Epithelial cell of proximal tubule (primary cell): ENCODE results near the gene PRKD3. TPM values are rescaled to one million over a fixed set of nuclear protein-coding genes. Genes with fewer than 3 reads are reported as not detected.

ENCODE experiments used
- DNase-seq: peaks from one replicate; pipeline ENCODE4 v3.0.0-alpha.2; 2011; ENCODE audit warnings: low read depth
- H3K4me3 ChIP-seq: 2 replicates; pipeline ENCODE4 v1.5.1; 2011; ENCODE audit warnings: low read depth, mild to moderate bottlenecking, low read length
- CTCF ChIP-seq: conservative IDR thresholded peaks from 2 replicates; pipeline ENCODE4 v1.5.1; 2012; ENCODE audit warnings: low read depth, mild to moderate bottlenecking, low read length
- total RNA-seq: library from RNA; depleted of rRNA; stranded (reverse); fragments of >200 nt; gene quantifications from 2 replicates; pipeline ENCODE4 v1.2.3, GENCODE V29; 2015

Gene PRKD3
- 31.8 and 45.9 TPM in 2 replicates for total RNA-seq

- peak within 1 kb of the TSS; percentile 89 for H3K4me3 ChIP-seq
- DNase-seq: no peak
- no peak for TF ChIP-seq CTCF
These were observed at the start of gene PRKD3 for GRCh38 chr2:37324786-37325624. Gene PRKD3 (minus strand): TSS chr2:37324833. CDS start chr2:37316524, 8,309 bp downstream.

GRCh38 chr2:37372000-37372399, 47.4 kb upstream of the PRKD3 start:
- no peak for DNase-seq
- no peak for TF ChIP-seq CTCF

GRCh38 chr2:37370666-37371065, 46.0 kb upstream of the PRKD3 start:
- no peak for DNase-seq
- no peak for TF ChIP-seq CTCF
- H3K4me3 ChIP-seq: no peak overlapping the region

More at GRCh38 chr2:37372000-37372399, 47.4 kb upstream of the PRKD3 start:
- no peak overlapping the region for H3K4me3 ChIP-seq

GRCh38 chr2:37367984-37368383, 43.4 kb upstream of the PRKD3 start:
- H3K4me3 ChIP-seq: no peak overlapping the region
- no peak for DNase-seq
- no peak for TF ChIP-seq CTCF

- H3K4me3 ChIP-seq: no peak overlapping the region
- DNase-seq: no peak
- no peak for TF ChIP-seq CTCF
These were observed 42.7 kb upstream of the PRKD3 start for GRCh38 chr2:37367310-37367709.

GRCh38 chr2:37366773-37367172, 42.1 kb upstream of the PRKD3 start:
- TF ChIP-seq CTCF: no peak
- no peak for DNase-seq
- no peak overlapping the region for H3K4me3 ChIP-seq

- no peak overlapping the region for H3K4me3 ChIP-seq
- TF ChIP-seq CTCF: no peak
- DNase-seq: no peak
These were observed 41.0 kb upstream of the PRKD3 start for GRCh38 chr2:37365669-37366068.
